ENCODE results near the gene OSBPL3.

DNA sequence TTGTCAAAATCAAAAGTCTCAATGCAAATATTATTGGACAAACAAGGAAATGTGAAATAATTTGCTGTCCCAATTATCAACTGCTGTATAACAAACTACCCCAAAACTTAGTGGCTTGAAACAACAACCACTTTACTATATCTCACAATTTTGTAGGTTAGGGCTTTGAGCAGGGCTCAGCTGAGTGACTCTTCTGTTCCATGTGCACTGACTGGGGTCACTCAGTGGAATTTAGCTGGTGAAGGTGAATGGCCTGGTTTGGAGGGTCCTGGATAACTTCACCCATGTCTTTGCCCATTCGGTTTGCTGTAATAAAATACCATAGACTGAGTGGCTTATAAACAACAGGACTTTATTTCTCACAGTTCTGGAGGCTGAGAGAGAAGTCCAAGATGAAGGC lies 219.0 kb downstream of the OSBPL3 start:
- no peak for TF ChIP-seq CTCF (IDR thresholded peaks at IDR 0.05)
- no peak for TF ChIP-seq POLR2A (IDR thresholded peaks at IDR 0.05)

Data from body of pancreas (tissue), 4 donors.